Upper lobe of left lung (tissue), 4 donors: ENCODE measurements around the gene NPY4R.
"Not testable (repeated sequence)": the region's sequence is repeated elsewhere in the genome, so short reads cannot be mapped to it uniquely, and the experiment has no call there.

Experiments
- CTCF ChIP-seq, 6 experiments: fragments of 450-650 bp in 4 of 6; fragments of 200-600 bp in 2 of 6; sonication (generic) in 2 of 6; IDR thresholded peaks; one replicate each; pipeline ENCODE4 v1.5.1; 2016 to 2019; ENCODE audit warnings: antibody characterized with exemption in 6 of 6
- EP300 ChIP-seq, 4 donors: sonication (generic); formaldehyde crosslinking; IDR thresholded peaks; one replicate each; pipeline ENCODE4 v1.5.1; 2017; ENCODE audit warnings: antibody characterized with exemption in 4 of 4, control low read depth in 2 of 4
- POLR2A ChIP-seq, 4 donors: fragments of 450-650 bp; IDR thresholded peaks; one replicate each; pipeline ENCODE4 v1.5.1; 2016 to 2017; ENCODE audit warnings: antibody characterized with exemption in 4 of 4, mild to moderate bottlenecking in 2 of 4

DNA sequence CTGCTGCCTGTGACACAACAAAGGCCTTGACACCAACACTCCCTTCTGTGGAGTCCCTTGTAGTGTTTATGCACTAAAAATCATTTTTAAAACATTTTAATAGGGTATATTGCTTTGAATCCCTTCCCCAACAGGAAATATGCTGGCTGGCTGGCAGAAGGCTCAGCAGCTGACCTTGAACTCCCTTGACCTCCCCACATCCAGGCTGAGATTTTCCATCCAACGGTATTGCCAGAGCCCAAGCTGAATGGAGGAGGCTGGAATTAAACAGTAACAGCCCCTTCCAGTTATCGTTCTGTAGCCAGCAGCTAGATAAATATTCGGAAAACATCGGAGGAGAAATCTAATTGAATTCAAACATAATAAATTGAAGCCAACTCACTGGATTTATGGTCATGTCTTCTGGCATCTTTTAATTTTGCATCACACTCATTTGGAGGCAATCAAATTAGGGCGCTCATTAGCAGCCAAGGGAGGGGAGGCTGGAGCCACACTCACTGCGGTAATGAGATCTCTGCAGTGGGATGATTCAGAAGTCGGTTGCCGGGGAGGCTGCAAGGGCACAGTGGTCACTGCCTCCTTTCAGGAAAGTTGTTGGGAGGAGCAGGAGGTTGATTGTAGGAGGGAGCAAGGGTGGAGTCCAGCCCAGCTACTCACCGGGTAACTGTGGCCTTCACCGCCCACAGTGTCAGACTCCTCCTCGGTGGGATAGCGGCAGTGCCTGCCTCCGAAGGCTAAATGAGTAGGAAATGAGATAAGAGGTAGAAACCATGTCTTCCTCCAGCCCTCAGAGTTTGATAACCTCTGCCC is 46.0 kb downstream of the NPY4R start:
- TF ChIP-seq POLR2A, CTCF, EP300 (IDR thresholded peaks at IDR 0.05): not testable (repeated sequence)
